Smooth muscle cell (in vitro differentiated cells): ENCODE measurements around the gene NLGN4Y. TPM values are rescaled to one million over a fixed set of nuclear protein-coding genes. Genes with fewer than 3 reads are reported as not detected.

Source experiments
- DNase-seq: peaks from one replicate; lab custom pipeline; 2025; ENCODE audit not compliant: unreplicated experiment; lab: John Stamatoyannopoulos, UW
- H2AFZ ChIP-seq: fragments of 200-600 bp; sonication (generic); 2 replicates; pipeline ENCODE4 v1.6.0; 2016; ENCODE audit warnings: antibody characterized with exemption, low read depth, mild to moderate bottlenecking
- H3F3A ChIP-seq: fragments of 200-600 bp; sonication (generic); 2 replicates; pipeline ENCODE4 v1.6.0; 2017; ENCODE audit warnings: antibody characterized with exemption, low read depth
- H3K27ac ChIP-seq: fragments of 200-600 bp; sonication (generic); 2 replicates; pipeline ENCODE4 v1.5.1; 2016; ENCODE audit warnings: low read depth, mild to moderate bottlenecking
- H3K27me3 ChIP-seq: fragments of 200-600 bp; sonication (generic); 2 replicates; pipeline ENCODE4 v1.6.1; 2016; ENCODE audit warnings: low read depth, mild to moderate bottlenecking
- H3K36me3 ChIP-seq: fragments of 200-600 bp; sonication (generic); 2 replicates; pipeline ENCODE4 v1.5.1; 2016; ENCODE audit warnings: low read depth
- H3K4me1 ChIP-seq: fragments of 200-600 bp; sonication (generic); 2 replicates; pipeline ENCODE4 v1.5.1; 2016; ENCODE audit warnings: low read depth
- H3K4me2 ChIP-seq: fragments of 200-600 bp; sonication (generic); 2 replicates; pipeline ENCODE4 v1.6.0; 2016; ENCODE audit warnings: mild to moderate bottlenecking
- H3K4me3 ChIP-seq: fragments of 200-600 bp; sonication (generic); 2 replicates; pipeline ENCODE4 v1.5.1; 2016; ENCODE audit warnings: mild to moderate bottlenecking
- H3K79me2 ChIP-seq: fragments of 200-600 bp; sonication (generic); 2 replicates; pipeline ENCODE4 v1.6.0; 2016; ENCODE audit warnings: low read depth, mild to moderate bottlenecking
- H3K9ac ChIP-seq: fragments of 200-600 bp; sonication (generic); 2 replicates; pipeline ENCODE4 v1.6.0; 2016; ENCODE audit warnings: low read depth
- H3K9me3 ChIP-seq: fragments of 200-600 bp; sonication (generic); replicated peaks from 2 replicates; pipeline ENCODE4 v1.5.1; 2016; ENCODE audit warnings: low read depth
- H4K20me1 ChIP-seq: fragments of 200-600 bp; sonication (generic); 2 replicates; pipeline ENCODE4 v1.6.0; 2016; ENCODE audit warnings: low read depth
- WGBS: methylation state at CpG from one replicate; pipeline ENCODE4 v1.1.7; 2016; ENCODE audit warnings: low lambda C conversion rate; 5-methylcytosine and 5-hydroxymethylcytosine counted together
- polyA plus RNA-seq: library from polyadenylated mRNA; unstranded; fragments of >200 nt; fragmentation: Nextera tagmentation; extraction: Ambion mirVana; gene quantifications from 2 replicates; pipeline ENCODE4 v1.2.1, GENCODE V29; 2016
- total RNA-seq: library from RNA; depleted of rRNA; stranded (reverse); fragments of >200 nt; gene quantifications from 2 replicates; pipeline ENCODE4 v1.2.3, GENCODE V29; 2014
- TF ChIP-seq, protein P1 (sequence below): fragments of 200-600 bp; sonication (generic); IDR thresholded peaks from 2 replicates; pipeline ENCODE4 v1.5.1; 2017; ENCODE audit warnings: borderline replicate concordance, mild to moderate bottlenecking, antibody characterized with exemption; ENCODE audit not compliant: insufficient read depth, poor library complexity, severe bottlenecking

The NLGN4Y gene
- total and polyA plus RNA-seq, 2 experiments from 2014 or later: not detected

DNA sequence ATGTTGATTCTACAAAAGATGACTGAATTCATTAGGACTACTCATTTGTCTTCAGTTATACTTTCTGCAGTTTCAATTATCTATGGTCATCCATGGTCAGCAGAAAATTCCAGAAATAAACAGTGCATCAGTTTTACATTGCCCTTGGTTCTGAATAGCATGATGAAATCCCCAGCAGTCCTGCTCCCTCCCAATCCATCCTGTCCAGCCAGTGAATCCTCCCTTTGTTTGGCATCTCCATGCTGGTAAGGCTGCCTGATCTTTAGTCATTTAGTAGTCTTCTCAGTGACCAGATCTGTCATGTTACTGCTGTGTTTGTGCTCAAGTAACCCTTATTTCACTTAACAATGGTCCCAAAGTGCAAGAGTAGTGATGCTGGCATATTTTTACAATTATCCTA, 239.3 kb downstream of the NLGN4Y start:
- Histone ChIP-seq H3F3A (no peaks in the 10 kb centered on the region), H3K9ac (no peak overlapping the region), H3K9me3 (no peaks in the 10 kb centered on the region), H3K79me2 (no peaks in the 10 kb centered on the region), H3K4me2 (no peak overlapping the region), H3K27ac (no peak overlapping the region), H3K36me3 (no peaks in the 10 kb centered on the region), H3K27me3 (no peaks in the 10 kb centered on the region), H3K4me3 (no peak overlapping the region), H3K4me1 (no peaks in the 10 kb centered on the region), H4K20me1 (no peaks in the 10 kb centered on the region), H2AFZ (no peak overlapping the region)
- TF ChIP-seq, protein P1, sequence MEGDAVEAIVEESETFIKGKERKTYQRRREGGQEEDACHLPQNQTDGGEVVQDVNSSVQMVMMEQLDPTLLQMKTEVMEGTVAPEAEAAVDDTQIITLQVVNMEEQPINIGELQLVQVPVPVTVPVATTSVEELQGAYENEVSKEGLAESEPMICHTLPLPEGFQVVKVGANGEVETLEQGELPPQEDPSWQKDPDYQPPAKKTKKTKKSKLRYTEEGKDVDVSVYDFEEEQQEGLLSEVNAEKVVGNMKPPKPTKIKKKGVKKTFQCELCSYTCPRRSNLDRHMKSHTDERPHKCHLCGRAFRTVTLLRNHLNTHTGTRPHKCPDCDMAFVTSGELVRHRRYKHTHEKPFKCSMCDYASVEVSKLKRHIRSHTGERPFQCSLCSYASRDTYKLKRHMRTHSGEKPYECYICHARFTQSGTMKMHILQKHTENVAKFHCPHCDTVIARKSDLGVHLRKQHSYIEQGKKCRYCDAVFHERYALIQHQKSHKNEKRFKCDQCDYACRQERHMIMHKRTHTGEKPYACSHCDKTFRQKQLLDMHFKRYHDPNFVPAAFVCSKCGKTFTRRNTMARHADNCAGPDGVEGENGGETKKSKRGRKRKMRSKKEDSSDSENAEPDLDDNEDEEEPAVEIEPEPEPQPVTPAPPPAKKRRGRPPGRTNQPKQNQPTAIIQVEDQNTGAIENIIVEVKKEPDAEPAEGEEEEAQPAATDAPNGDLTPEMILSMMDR: no peak
- no peak for DNase-seq

DNA sequence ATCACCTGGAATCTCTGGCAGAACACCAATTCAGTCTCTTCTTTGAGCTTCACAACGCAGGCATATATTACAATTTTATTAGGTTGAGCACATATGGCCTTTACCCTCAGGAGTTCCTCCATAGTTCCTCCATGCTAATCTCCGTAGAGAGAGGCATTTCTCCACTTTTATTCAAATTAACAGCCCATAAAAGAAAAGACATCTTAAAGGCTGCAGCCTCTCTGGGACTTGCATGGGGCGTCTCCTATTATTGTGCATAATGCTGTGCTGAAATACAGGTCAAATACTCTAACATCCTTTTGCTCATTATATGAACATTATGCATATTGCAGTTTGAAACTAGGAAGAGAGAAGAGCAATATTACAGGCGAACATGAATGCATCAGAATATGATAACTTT, 253.9 kb downstream of the NLGN4Y start:
- no peak overlapping the region for H3K9ac ChIP-seq
- no peak for DNase-seq
- WGBS: no CpG with 5 or more reads among the region's 4 CpGs
- no peaks in the 10 kb centered on the region for H3K4me1 ChIP-seq
- H3K27me3 ChIP-seq: no peaks in the 10 kb centered on the region
- no peak overlapping the region for H3K4me3 ChIP-seq
- H3F3A ChIP-seq: no peaks in the 10 kb centered on the region
- TF ChIP-seq, protein P1: no peak
- H4K20me1 ChIP-seq: no peaks in the 10 kb centered on the region
- H3K36me3 ChIP-seq: no peaks in the 10 kb centered on the region
- H2AFZ ChIP-seq: no peak overlapping the region
- no peak overlapping the region for H3K4me2 ChIP-seq
- H3K27ac ChIP-seq: no peak overlapping the region
- no peaks in the 10 kb centered on the region for H3K9me3 ChIP-seq
- no peaks in the 10 kb centered on the region for H3K79me2 ChIP-seq

GRCh38 chrY:14793104-14793503, 268.8 kb downstream of the NLGN4Y start:
- H3K4me1 ChIP-seq: no peaks in the 10 kb centered on the region
- H3K27me3 ChIP-seq: no peaks in the 10 kb centered on the region
- TF ChIP-seq, protein P1: no peak
- no peaks in the 10 kb centered on the region for H3K79me2 ChIP-seq
- no peak overlapping the region for H3K4me3 ChIP-seq
- no peak overlapping the region for H2AFZ ChIP-seq
- H3K9me3 ChIP-seq: no peaks in the 10 kb centered on the region
- no peaks in the 10 kb centered on the region for H3F3A ChIP-seq
- no peaks in the 10 kb centered on the region for H4K20me1 ChIP-seq
- no peak for DNase-seq
- H3K4me2 ChIP-seq: no peak overlapping the region
- H3K36me3 ChIP-seq: no peaks in the 10 kb centered on the region
- no CpG with 5 or more reads among the region's 4 CpGs for WGBS
- no peak overlapping the region for H3K27ac ChIP-seq
- H3K9ac ChIP-seq: no peak overlapping the region

DNA sequence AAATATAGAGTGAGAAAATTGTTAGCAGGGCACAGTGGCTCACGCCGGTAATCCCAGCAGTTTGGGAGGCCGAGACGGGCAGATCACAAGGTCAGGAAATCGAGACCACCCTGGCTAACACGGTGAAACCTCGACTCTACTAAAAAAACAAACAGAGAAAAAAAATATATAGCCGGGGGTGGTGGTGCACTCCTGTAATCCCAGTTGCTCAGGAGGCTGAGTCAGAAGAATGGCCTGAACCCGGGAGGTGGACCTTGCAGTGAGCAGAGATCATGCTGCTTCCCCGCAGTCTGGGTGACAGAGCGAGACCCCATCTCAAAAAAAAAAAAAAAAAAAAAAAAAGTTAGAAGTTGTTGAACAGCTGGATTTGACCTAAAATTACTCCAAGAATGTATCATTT, 269.3 kb downstream of the NLGN4Y start:
- no CpG with 5 or more reads among the region's 11 CpGs for WGBS
- H3K4me2 ChIP-seq: no peak overlapping the region
- no peak overlapping the region for H3K27ac ChIP-seq
- no peak overlapping the region for H3K4me3 ChIP-seq
- no peaks in the 10 kb centered on the region for H3K4me1 ChIP-seq
- TF ChIP-seq, protein P1: no peak
- no peaks in the 10 kb centered on the region for H4K20me1 ChIP-seq
- no peaks in the 10 kb centered on the region for H3K27me3 ChIP-seq
- no peaks in the 10 kb centered on the region for H3F3A ChIP-seq
- no peaks in the 10 kb centered on the region for H3K79me2 ChIP-seq
- H3K36me3 ChIP-seq: no peaks in the 10 kb centered on the region
- no peak for DNase-seq
- H2AFZ ChIP-seq: no peak overlapping the region
- H3K9ac ChIP-seq: no peak overlapping the region
- no peaks in the 10 kb centered on the region for H3K9me3 ChIP-seq
